MCF 10A (cell line): ENCODE results near the gene CTXND2. TPM values are rescaled to one million over a fixed set of nuclear protein-coding genes. Genes with fewer than 3 reads are reported as not detected.
"Not testable (repeated sequence)": the region's sequence is repeated elsewhere in the genome, so short reads cannot be mapped to it uniquely, and the experiment has no call there.

Experiments used
- BruUV-seq: library from RNA; stranded (reverse); fragments of 400-500 nt; replicated peaks from 2 replicates; lab custom pipeline; 2021; lab: Mats Ljungman, UMichigan
- CTCF ChIA-PET: fragments of 300-600 bp; sonication (Branson Sonifier 250); formaldehyde crosslinking; extraction: SDS; loops from one replicate; lab custom pipeline; 2021; ENCODE audit warnings: antibody characterized with exemption, inconsistent platforms; lab: Yijun Ruan, JAX
- POLR2A ChIA-PET: fragments of 300-600, 350-650 bp; sonication (Branson Sonifier 250); formaldehyde crosslinking; extraction: SDS; loops from one replicate; lab custom pipeline; 2020; ENCODE audit warnings: antibody characterized with exemption, inconsistent platforms; lab: Yijun Ruan, JAX
- DNase-seq: peaks from one replicate; pipeline ENCODE4 v3.0.0-alpha.2; 2018; ENCODE audit not compliant: unreplicated experiment
- H3K27ac Mint-ChIP-seq: one replicate; pipeline ENCODE4 v1.8.0; 2022; ENCODE audit warnings: mild to moderate bottlenecking, low read depth, mixed read lengths; ENCODE audit not compliant: unreplicated experiment
- H3K27me3 Mint-ChIP-seq: one replicate; pipeline ENCODE4 v1.8.0; 2022; ENCODE audit warnings: mixed read lengths; ENCODE audit not compliant: insufficient read depth, unreplicated experiment
- H3K36me3 Mint-ChIP-seq: one replicate; pipeline ENCODE4 v1.8.0; 2022; ENCODE audit warnings: mild to moderate bottlenecking, moderate library complexity, mixed read lengths; ENCODE audit not compliant: insufficient read depth, unreplicated experiment
- H3K4me1 Mint-ChIP-seq: one replicate; pipeline ENCODE4 v1.8.0; 2022; ENCODE audit warnings: mixed read lengths; ENCODE audit not compliant: insufficient read depth, unreplicated experiment
- H3K4me3 Mint-ChIP-seq: one replicate; pipeline ENCODE4 v1.8.0; 2022; ENCODE audit warnings: mild to moderate bottlenecking, moderate library complexity, mixed read lengths; ENCODE audit not compliant: unreplicated experiment
- H3K9me3 Mint-ChIP-seq: one replicate; pipeline ENCODE4 v1.8.0; 2022; ENCODE audit warnings: mixed read lengths; ENCODE audit not compliant: unreplicated experiment
- CTCF ChIP-seq: fragments of 200-600 bp; IDR thresholded peaks from one replicate; pipeline ENCODE4 v1.8.0; 2022; ENCODE audit warnings: antibody characterized with exemption, mild to moderate bottlenecking; ENCODE audit not compliant: unreplicated experiment
- intact Hi-C: fragments of 100-400 bp; cut with micrococcal nuclease; formaldehyde crosslinking; loops from 2 replicates; pipeline ENCODE4 v1.14.1; 2022
- total RNA-seq: library from RNA; stranded (reverse); gene quantifications from 2 replicates; pipeline ENCODE4 v1.2.3, GENCODE V29; 2022

The CTXND2 gene
- total RNA-seq, 1 experiment from 2014 or later = not detected

GRCh38 chr1:150888727-150889126, 1.8 kb downstream of the CTXND2 start:
- Mint-ChIP-seq H3K4me3 (no peak overlapping the region), H3K36me3 (no peaks in the 10 kb centered on the region), H3K27ac (no peak overlapping the region), H3K27me3 (no peaks in the 10 kb centered on the region), H3K4me1 (peaks cover 12% of the 10 kb centered on the region), H3K9me3 (no peaks in the 10 kb centered on the region)
- ChIA-PET CTCF (no interaction called here), POLR2A (interaction anchor here (1.5 kb wide), 1 partner anchor 33 kb away, joined by 4 read pairs; no protein-coding TSS in a partner anchor)
- intact Hi-C loops = no loop called here
- BruUV-seq = no TSS peak
- no peak for TF ChIP-seq CTCF
- no peak for DNase-seq

GRCh38 chr1:150890033-150890416, 3.1 kb downstream of the CTXND2 start:
- ChIA-PET CTCF (interaction anchor here (0.6 to 3.0 kb wide), 3 partner anchors 8 to 436 kb away, joined by 3 to 15 read pairs (median 4); no protein-coding TSS in a partner anchor), POLR2A (interaction anchor here (0.7 to 1.0 kb wide), 2 partner anchors 8 to 11 kb away, joined by 3 read pairs; no protein-coding TSS in a partner anchor)
- no peaks in the 10 kb centered on the region for H3K36me3 Mint-ChIP-seq
- TF ChIP-seq CTCF = no peak
- peaks cover 12% of the 10 kb centered on the region for H3K4me1 Mint-ChIP-seq
- no peak for DNase-seq
- intact Hi-C loops = no loop called here
- H3K9me3 Mint-ChIP-seq = no peaks in the 10 kb centered on the region
- no peak overlapping the region for H3K27ac Mint-ChIP-seq
- no peak overlapping the region for H3K4me3 Mint-ChIP-seq
- no peaks in the 10 kb centered on the region for H3K27me3 Mint-ChIP-seq
- BruUV-seq = no TSS peak

- ChIA-PET POLR2A (interaction anchor here (0.7 to 5.6 kb wide), 6 partner anchors 11 to 207 kb away, joined by 3 to 37 read pairs (median 4); partner anchors contain the start of gene SETDB1), CTCF (interaction anchor here (0.6 to 1.7 kb wide), 3 partner anchors 9 to 29 kb away, joined by 3 to 4 read pairs (median 4); no protein-coding TSS in a partner anchor)
- Mint-ChIP-seq H3K4me1 (peaks cover 18% of the 10 kb centered on the region), H3K4me3 (no peak overlapping the region), H3K27ac (no peak overlapping the region), H3K9me3 (no peaks in the 10 kb centered on the region), H3K27me3 (no peaks in the 10 kb centered on the region), H3K36me3 (no peaks in the 10 kb centered on the region)
- BruUV-seq = no TSS peak
- no peak for TF ChIP-seq CTCF
- DNase-seq = no peak
- intact Hi-C loops = no loop called here
Measured at GRCh38 chr1:150893336-150893913, 6.5 kb downstream of the CTXND2 start.

- ChIA-PET CTCF (interaction anchor here (0.5 to 1.5 kb wide), 5 partner anchors 9 to 639 kb away, joined by 3 to 4 read pairs (median 3); partner anchors contain the start of gene CTXND2), POLR2A (interaction anchor here (0.7 to 5.6 kb wide), 6 partner anchors 13 to 259 kb away, joined by 3 to 37 read pairs (median 3); partner anchors contain the start of gene ARNT)
- TF ChIP-seq CTCF = no peak
- H3K4me3 Mint-ChIP-seq = no peak overlapping the region
- DNase-seq = peak; percentile 90
- peak overlapping the region; percentile 2 for H3K27ac Mint-ChIP-seq
- no peaks in the 10 kb centered on the region for H3K9me3 Mint-ChIP-seq
- no TSS peak for BruUV-seq
- peaks cover 12% of the 10 kb centered on the region for H3K4me1 Mint-ChIP-seq
- H3K36me3 Mint-ChIP-seq = no peaks in the 10 kb centered on the region
- no peaks in the 10 kb centered on the region for H3K27me3 Mint-ChIP-seq
- intact Hi-C loops = no loop called here
Measured at GRCh38 chr1:150895618-150896017, 8.7 kb downstream of the CTXND2 start.

GRCh38 chr1:150899795-150900194, 12.9 kb downstream of the CTXND2 start:
- ChIA-PET POLR2A (interaction anchor here (1.5 to 1.7 kb wide), 2 partner anchors 17 to 22 kb away, joined by 4 read pairs; no protein-coding TSS in a partner anchor), CTCF (interaction anchor here (0.6 to 1.1 kb wide), 3 partner anchors 16 to 1172 kb away, joined by 3 to 4 read pairs (median 4); no protein-coding TSS in a partner anchor)

More at GRCh38 chr1:150899795-150900194, 12.9 kb downstream of the CTXND2 start:
- H3K4me1 Mint-ChIP-seq = peaks cover 12% of the 10 kb centered on the region
- H3K27ac Mint-ChIP-seq, H3K27me3 Mint-ChIP-seq, BruUV-seq, H3K4me3 Mint-ChIP-seq, DNase-seq, H3K9me3 Mint-ChIP-seq, H3K36me3 Mint-ChIP-seq, intact Hi-C loops: not testable (repeated sequence)
